Activated T-cell treated with anti-CD3 and anti-CD28 coated beads for 1 hour (primary cell): ENCODE results near the gene CTBP2.
"Not testable (repeated sequence)": the region's sequence is repeated elsewhere in the genome, so short reads cannot be mapped to it uniquely, and the experiment has no call there.

Experiments
- DNase-seq: peaks from one replicate; pipeline ENCODE4 v3.0.0-alpha.2; 2020; ENCODE audit warnings: low read depth

The CTBP2 gene

DNA sequence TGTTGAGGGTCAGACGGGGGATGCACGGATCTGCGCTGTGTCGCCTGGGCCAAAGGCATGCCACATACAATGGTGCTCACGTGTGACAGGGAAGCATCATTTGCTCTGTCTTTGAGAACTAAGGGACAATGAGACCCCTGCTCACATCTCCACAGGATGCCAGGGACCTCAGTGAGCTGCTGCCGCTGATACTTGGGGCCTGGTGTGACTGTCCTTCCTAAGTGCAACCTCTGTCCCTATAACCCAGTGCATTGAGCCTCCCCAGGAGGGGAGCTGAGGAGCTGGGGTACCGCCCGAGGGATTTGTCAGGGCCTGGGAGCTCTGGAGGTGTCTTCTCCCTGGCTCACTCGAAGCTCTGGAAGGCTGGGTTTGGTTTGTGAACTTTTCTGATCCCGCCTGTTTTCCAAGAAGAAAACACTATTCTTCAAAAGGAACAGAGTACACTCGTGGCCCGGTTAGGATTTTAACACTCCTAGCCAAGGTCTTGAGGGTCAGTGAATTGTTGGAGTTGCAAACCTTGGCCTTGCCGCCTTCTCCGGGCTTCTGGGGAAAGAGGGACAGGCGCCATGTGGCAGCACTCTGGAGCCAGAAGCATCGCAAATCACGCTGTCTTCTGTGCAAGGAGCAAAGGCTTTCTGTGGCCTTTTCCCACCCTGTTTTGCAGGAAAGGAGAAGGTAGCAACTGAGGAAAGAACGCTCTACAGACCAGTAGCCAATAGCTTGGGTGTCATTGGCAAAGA, 26.2 kb upstream of the CTBP2 start:
- no peak for DNase-seq

DNA sequence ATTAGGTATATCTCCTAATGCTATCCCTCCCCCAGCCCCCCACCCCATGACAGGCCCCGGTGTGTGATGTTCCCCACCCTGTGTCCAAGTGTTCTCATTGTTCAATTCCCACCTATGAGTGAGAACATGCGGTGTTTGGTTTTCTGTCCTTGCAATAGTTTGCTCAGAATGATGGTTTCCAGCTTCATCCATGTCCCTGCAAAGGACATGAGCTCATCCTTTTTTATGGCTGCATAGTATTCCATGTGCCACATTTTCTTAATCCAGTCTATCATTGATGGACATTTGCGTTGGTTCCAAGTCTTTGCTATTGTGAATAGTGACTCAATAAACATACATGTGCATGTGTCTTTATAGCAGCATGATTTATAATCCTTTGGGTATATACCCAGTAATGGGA, 18.7 kb upstream of the CTBP2 start:
- not testable (repeated sequence) for DNase-seq

DNA sequence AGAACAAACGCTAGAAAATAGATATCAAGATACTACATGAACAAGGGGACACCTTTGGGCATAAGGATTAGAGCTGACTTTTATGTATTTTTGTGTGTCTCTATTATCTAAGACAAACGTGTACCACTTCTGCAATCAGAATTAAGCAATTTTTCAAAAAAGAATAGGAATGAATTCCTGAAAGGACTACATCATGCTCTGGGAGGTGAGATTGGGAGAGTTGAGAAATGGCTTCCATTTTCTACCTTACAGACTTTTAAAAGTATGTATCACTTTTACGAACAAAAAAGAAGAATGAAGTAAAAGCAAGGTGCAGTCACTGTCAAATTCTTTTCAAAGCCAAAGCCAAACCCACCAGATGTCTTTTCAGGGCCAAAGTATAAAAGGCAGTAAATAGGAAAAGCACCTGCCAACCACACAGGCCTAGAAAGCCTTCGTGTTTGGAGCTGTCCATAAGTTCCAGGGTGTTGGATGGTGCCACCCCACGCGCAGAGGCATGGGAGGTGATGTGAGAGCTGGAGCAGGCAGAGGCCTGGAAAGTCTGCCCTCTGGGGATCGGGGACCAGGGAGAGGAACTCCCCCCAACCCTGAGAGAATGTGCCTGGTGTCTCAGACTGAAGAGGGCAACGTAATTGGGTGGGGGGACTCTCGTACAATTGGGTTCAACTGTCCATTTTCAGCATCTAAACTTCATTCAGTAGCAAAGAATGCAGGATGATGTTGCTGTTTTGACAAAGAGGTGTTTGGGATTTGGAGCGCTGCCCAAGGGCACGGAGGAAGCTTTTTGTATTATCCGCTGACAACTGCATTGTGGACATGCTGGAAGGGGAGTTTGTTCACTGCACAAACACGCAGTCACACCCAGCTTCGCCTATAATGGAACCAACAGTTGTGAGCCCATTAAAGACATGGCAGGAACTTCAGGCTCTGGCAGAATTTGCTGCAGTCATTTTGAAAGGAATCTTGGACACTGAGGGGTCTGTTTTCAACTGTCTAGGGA, 17.6 kb upstream of the CTBP2 start:
- no peak for DNase-seq

DNA sequence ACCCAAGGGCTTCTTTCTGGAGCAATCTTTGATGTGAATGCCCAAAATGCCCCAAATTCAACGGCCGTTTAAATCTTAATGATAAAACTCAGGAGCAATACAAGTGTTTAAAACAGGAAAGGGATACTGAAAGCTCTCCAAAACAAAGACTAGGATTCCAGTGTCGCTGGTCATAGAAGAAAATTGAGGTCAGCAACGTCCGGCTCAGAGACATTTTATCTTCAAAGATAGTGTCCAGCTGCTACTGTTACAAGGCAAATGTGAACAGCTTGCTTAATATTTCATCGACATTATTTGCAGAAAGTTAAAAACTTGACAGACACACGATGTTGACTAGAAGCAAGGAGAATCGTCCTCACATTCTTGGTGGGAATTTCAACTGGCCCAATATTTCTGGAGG, 15.4 kb upstream of the CTBP2 start:
- no peak for DNase-seq

DNA sequence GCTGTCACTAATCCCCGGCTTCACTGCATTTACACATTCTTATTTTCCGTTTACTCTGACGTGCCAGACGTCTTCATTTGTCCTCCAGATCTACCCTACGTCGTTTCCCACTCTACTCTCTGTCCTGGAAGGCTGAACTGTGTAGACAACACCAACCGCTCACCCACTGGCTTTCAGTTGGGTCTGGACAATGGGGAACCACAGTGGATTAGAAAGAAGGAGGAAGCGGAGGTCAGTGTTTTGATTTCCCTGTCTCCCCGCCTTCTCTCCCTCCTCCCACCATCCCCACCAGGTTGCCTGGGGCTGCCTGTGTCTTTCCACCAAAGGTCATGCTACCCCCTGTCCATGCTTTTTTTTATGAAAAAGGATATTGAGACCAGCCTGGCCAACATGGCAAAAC, 14.0 kb upstream of the CTBP2 start:
- no peak for DNase-seq

DNA sequence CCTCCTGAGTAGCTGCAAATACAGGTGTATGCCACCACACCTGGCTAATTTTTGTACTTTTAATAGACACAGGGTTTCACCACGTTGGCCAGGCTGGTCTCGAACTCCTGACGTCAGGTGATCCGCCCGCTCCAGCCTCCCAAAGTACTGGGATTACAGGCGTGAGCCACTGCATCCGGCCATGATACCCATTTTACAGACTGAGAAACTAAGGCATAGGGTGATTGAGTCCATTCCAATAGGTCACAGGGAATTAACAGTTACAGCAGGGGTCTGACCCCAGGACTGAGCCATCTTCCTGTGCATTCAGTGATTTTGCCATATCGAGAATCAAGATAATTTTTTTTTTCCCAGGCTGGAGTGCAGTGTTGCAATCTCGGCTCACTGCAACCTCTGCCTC, 12.3 kb upstream of the CTBP2 start:
- no peak for DNase-seq

DNA sequence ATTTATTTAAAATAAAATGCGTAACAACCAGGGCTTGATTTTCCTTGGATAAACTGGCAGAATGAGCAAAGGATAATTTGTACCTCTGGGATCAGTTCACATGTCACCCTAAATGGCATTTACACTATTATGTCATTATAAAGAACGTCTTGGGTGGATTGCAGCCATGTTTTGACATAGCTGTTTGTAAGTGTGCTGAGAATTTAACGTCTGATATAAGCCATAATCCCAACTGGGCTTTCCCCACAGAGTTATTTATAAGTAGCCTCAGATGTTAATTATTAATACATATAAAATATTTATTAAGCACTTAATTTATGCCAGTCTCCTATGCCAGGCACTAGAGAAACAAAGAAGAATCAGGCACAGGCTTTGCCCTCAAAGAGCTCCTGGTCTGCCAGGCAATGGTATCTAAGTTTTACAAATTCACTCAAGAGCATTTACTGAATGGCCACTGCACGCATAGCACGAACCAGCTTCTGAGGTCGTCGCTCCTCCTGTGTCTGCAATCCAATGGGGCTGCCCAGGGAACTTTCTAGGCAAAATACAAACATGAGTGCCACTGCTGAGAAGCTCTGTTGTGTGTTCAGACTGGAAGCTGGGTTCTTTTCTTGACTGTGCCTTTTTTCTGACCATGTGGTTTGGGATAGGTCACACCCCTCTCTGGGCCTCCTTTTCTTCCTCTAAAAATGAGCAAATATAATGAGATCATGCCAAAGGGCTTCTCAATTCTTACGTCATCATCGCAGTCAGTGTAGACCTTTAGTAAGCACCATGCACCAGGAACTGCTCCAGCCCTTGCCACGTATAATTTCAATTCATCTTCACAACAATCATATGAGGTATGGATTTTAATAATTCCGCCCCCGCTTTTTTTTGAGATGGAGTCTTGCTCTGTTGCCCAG, 11.3 kb upstream of the CTBP2 start:
- no peak for DNase-seq

DNA sequence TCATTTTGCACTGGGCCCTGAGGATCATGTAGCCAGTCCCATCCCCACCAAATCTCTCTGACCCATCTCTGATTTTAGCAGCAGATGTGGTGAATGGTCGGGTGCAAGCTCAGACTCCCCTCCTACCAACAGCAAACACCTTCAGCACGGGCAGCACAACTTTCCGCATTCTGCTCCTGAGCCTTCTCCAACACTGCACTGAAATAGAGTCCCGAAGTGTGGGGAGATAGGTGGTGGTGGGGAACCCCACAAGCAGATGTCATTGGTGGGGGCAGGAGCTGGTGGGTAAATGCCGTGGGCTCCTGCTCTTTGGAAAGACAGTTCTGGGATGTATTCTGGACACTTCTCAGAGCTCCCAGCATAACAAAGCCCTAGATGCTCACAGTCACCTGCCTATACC, 9.6 kb upstream of the CTBP2 start:
- no peak for DNase-seq

DNA sequence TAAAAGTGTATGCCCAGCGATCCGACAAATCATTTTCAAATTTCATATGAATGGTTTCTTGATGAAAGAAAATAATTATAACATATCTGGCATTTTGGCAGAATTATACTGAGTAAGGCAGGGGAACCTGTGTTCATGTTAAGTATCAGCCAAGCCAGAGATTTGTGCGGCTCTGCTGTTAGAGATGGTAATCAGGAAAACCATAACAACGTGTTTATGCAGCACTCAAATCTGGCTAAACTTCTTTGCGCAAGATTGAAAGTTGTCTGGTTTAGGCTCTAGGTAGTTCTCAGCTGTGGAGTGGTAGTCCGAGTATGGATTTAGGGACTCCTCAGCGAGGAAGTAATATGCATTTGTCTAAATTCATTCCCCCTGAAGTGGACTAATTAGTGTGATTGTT, 8.9 kb upstream of the CTBP2 start:
- no peak for DNase-seq

DNA sequence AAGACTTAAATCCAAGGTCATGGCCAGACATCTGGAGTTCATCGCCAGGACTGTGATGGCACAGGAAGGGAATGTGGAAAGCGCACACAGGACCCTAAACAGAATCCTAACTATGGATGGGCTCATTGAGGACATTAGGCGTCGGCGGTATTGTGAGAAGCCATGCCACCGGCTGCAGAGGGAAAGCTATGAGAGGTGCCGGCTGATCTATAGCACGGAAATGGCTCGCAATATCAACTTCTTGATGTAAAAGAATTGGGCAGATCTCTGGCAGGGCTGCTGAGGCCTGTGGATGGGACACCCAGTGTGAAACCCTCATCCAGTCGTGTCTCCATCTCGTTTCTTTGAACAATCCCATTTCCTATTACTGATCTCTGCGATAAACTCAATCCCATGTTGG, 6.3 kb upstream of the CTBP2 start:
- no peak for DNase-seq

DNA sequence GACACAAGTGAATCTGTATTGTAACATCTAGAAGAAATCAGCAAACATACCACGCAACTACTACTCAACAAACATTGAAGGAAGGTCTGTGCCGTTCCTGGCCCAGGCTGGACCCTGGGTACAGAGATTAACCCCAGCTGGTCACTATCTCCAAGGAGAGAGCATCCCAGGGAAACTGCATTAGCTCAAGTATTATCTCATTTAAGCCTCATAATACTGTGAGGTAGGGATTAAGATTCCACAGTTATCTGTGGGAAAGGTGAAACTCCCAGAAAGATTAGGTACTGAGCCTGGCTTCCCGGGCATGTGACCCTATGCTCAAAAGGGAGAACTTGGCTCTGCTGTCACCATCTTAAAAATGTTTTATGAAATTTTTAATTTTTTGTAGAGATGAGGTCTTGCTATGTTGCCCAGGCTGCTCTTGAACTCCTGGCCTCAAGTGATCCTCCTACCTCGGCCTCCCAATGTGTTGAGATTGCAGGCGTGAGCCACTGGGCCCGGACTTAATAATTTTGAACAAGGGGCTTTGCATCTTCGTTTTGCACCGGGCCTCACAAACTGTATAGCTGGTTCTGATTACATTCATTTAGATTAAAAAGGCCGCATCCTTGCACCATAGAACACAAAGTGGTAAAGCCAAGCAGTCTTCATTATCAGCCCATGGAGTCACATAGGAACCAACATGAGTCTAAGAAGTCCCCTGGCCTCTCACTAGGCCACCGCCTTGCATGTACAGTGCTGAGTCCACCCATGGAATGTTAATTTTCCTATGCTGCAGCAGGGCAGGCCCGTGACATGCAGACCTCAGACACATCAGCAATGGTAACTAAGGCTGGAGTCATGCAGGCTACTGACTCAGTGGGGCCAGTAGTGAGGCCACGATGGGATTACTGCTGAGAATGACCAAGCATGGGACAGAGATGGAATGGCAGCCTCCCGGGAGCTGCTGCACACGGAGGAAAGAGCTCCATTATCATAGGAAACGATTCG, 5.5 kb upstream of the CTBP2 start:
- DNase-seq, result no peak

DNA sequence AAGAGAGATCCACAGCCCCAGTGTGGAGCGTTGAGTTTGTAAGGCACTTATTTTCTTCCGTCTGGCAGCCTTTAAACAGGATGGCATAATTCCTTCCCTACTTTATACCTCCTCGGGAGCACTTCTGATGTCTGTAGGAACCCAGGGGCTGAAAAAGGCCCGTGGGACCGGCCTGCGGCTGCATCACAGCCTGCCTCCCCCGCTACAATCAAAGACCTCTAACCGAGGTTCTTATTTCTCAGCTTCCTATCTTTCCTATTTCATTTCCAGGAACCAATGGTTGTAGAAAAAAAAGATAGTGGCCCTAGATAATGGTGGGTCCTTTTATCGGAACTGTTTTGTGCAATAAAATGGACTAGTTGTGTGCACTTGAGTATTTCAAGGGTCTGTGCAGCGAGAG, 4.1 kb upstream of the CTBP2 start:
- DNase-seq, result no peak

DNA sequence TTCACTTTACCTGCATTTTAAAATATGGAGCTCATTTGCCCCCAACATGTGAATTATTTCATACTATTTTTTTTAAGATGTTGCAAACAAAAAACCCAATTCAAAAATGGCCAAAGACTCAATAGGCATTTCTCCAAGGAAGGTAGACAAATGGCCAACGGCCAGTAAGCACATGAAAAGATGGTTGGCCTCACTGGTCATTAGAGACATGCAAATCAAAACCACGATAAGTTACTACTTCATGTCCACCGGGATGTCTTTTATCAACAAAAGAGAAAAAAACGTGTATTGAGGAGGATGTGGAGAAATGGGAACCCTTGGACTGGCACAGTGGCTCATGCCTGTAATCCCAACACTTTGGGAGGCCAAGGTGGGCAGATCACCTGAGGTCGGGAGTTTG, 3.4 kb upstream of the CTBP2 start:
- DNase-seq, result no peak

DNA sequence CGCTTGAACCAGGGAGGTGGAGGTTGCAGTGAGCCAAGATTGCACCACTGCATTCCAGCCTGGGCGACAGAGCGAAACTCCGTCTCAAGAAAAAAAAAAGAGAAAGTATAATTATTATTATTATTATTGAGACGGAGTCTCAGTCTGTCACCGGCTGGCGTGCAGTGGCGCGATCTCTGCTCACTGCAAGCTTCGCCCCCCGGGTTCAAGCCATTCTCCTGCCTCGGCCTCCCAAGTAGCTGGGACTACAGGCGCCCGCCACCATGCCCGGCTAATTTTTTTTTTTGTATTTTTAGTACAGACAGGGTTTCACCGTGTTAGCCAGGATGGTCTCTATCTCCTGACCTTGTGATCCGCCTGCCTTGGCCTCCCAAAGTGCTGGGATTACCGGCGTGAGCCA, 2.9 kb upstream of the CTBP2 start:
- not testable (repeated sequence) for DNase-seq

DNA sequence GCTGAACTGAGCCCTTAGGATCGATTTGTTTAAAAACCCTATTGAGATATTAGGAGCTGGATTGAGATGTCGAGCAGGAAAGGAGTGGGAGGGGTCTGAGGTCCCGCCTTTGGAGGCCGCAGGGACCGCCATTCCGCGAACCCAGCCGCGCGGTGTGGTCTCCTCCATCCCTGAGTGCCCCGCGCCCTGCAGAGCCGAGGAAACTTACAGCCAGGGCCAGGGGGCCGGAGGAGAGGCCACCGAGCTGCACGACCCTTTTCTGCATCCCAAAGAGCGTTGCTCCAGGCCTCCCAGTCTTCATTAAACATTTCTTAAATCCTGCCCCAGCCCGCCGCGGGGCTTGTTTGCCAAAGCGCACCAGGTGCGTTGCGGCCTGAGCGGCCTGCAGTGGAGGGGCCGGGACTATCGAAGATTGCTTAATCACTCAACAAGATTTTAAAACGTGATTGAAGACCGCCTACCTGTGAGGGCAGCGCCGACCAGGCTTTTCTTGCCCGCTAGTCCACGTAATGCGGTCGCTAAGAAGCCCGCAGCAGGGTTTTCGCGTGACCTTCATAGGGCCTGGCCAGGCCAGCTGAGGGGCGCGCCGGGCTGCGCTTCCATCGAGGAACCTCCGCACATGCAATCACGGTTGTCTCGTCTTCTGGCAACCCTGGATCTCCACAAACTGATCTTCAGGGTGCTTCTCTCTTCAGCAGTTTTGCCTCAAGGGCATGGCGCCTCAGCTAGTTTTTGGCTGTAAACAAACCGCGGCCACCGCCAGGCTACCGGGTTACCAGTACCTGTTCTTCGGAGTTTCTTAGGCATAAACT, 2.0 kb upstream of the CTBP2 start:
- DNase-seq, result no peak

DNA sequence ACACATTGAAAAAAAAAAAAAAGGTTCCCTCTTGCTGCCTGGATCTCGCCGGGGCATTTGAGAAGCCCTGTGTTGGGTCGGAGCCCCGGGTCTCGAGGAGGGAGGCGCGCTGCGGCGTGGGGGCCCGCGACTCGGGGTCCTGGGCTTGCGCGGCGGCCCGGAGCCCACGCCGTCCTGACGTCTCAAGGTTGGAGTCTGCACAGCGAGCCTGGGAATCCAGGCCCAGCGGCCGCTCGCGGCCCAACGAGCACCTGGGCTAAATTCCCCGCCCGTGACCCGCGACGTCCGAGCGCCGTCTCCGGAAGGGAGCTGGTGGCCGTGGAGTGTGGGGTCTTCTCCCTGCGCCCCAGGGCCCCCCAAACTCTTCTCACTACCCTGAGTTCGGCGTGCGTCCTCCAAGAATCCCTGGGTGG, 1.4 kb upstream of the CTBP2 start:
- DNase-seq, result no peak

DNA sequence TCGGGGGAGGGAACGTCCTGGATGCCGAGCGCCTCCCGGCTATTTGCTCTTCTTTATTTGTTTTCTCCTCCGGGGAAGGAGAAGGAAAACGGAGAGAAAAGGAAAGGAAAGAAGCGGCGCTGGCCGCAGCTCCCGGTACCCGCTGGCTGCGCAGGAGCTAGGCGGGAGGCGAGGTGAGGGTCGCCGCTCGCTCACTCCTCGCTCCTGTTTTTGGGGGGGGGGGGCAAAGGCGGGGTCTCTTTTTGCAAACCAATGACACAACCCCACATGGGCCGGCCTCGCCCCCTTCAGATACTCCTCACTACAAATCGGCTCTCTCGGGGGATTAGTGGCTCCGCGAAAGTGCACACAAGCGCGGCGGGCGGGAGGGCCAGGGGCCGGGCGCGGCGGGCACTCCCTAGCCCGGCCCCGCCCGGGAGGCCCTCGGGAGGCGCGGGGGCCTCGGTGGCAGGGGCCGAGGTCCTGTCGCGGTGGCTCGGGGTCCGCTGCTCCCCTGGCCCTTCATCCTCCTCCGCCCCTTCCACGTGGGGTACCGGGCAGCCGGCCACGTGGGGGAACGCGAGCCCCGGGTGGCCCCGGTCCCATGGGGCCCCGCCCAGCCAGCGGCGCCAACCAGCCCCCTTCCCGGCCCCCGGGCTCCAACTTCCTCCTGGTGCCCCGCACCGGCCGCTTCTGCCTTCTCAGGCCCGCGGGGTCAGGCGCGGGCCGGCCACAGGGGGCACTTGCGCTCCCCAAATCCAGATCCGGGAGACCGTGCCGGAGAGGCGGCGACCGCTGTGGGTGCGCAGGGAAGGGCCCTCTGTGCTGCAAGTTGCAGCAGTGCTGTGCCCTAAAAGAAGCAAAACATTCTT, 718 bp upstream of the CTBP2 start:
- DNase-seq, result no peak

DNA sequence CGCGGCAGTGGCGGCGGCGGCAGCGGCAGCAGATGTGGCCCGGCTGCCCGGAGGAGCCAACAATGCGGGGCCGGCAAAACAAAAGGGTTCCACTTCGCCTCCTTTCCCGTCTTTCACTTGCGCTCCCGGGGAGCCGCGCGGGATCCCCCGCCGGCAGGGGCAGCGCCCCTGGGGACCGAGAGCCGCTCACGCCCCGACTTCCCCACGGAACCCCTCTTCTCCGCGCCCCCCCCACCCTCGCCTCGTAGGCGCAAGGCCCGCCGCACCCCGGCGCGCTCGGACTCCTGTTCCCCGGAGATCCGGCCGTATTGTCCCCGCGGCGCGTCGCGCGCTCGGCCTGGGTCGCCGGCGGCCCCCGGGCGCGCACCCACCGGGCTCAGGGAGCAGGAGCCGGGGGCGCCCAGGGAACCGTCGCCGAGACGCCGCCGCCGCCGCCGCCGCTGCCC, 854 bp downstream of the CTBP2 start:
- no peak for DNase-seq
